CD14-positive monocyte (primary cell): ENCODE measurements around the gene SFTPB. TPM values are rescaled to one million over a fixed set of nuclear protein-coding genes. Genes with fewer than 3 reads are reported as not detected.

Experiments
- DNase-seq, 3 donors: peaks; one replicate each; pipeline ENCODE4 v3.0.0-alpha.2; 2011 to 2022
- H2AFZ ChIP-seq: 2 replicates; pipeline ENCODE4 v1.6.0; 2012; ENCODE audit warnings: mild to moderate bottlenecking, low read depth, low read length, inconsistent platforms; ENCODE audit not compliant: insufficient read depth, poor library complexity, severe bottlenecking
- H3K27ac ChIP-seq, 2 donors: 1 replicate in 1 of 2; 2 replicates in 1 of 2; pipeline ENCODE4 v1.5.1; 2012 to 2013; ENCODE audit warnings: low read length in 2 of 2, control low read depth in 1 of 2, inconsistent platforms in 1 of 2, low read depth in 1 of 2, mild to moderate bottlenecking in 1 of 2
- H3K27me3 ChIP-seq, 2 donors: one replicate each; pipeline versions ENCODE4 v1.6.0 to v1.6.1; 2011 to 2013; ENCODE audit warnings: low read length in 2 of 2; ENCODE audit not compliant: control insufficient read depth in 2 of 2, insufficient read depth in 2 of 2
- H3K36me3 ChIP-seq, 2 donors: replicated peaks in 1 of 2; 1 replicate in 1 of 2; 2 replicates in 1 of 2; pipeline versions ENCODE4 v1.5.1 to v1.6.1; 2012 to 2013; ENCODE audit warnings: low read length in 2 of 2, control low read depth in 1 of 2, inconsistent platforms in 1 of 2, mild to moderate bottlenecking in 1 of 2; ENCODE audit not compliant: insufficient read depth in 2 of 2, control insufficient read depth in 1 of 2
- H3K4me1 ChIP-seq, 2 donors: 1 replicate in 1 of 2; 2 replicates in 1 of 2; pipeline versions ENCODE4 v1.5.1 to v1.6.1; 2012 to 2013; ENCODE audit warnings: low read length in 2 of 2, control low read depth in 1 of 2, inconsistent platforms in 1 of 2, mild to moderate bottlenecking in 1 of 2, moderate library complexity in 1 of 2; ENCODE audit not compliant: insufficient read depth in 2 of 2, control insufficient read depth in 1 of 2
- H3K4me2 ChIP-seq: replicated peaks from 2 replicates; pipeline ENCODE3; 2012; ENCODE audit warnings: low read length, moderate library complexity, mild to moderate bottlenecking; ENCODE audit not compliant: poor library complexity, severe bottlenecking; ENCODE audit errors: extremely low read depth
- H3K4me3 ChIP-seq, 3 experiments: fragments of 200-600 bp in 1 of 3; sonication (generic) in 1 of 3; replicated peaks in 1 of 3; 1 replicate in 2 of 3; 2 replicates in 1 of 3; pipeline ENCODE4 v1.5.1; 2011 to 2013; ENCODE audit warnings: low read length in 3 of 3, mild to moderate bottlenecking in 3 of 3, control low read depth in 2 of 3, low read depth in 2 of 3, inconsistent platforms in 1 of 3, moderate library complexity in 1 of 3
- H3K79me2 ChIP-seq: 2 replicates; pipeline ENCODE4 v1.6.0; 2012; ENCODE audit warnings: mild to moderate bottlenecking, control low read depth, inconsistent platforms, low read length, moderate library complexity; ENCODE audit not compliant: insufficient read depth
- H3K9ac ChIP-seq: 2 replicates; pipeline ENCODE4 v1.6.0; 2017; ENCODE audit warnings: low read length, mild to moderate bottlenecking; ENCODE audit not compliant: insufficient read depth, poor library complexity, severe bottlenecking
- H3K9me3 ChIP-seq, 2 donors: replicated peaks in 1 of 2; 1 replicate in 1 of 2; 2 replicates in 1 of 2; pipeline versions ENCODE4 v1.5.1 to v1.6.1; 2012 to 2013; ENCODE audit warnings: low read length in 2 of 2, control low read depth in 1 of 2; ENCODE audit not compliant: control insufficient read depth in 1 of 2, insufficient read depth in 1 of 2
- H4K20me1 ChIP-seq: 2 replicates; pipeline ENCODE4 v1.6.0; 2012; ENCODE audit warnings: mild to moderate bottlenecking, low read length, control low read depth, moderate library complexity; ENCODE audit not compliant: insufficient read depth
- H3K27ac Mint-ChIP-seq, 7 donors: one replicate each; pipeline ENCODE4 v1.8.0; 2020; ENCODE audit warnings: mild to moderate bottlenecking in 7 of 7, mixed read lengths in 7 of 7, moderate library complexity in 6 of 7, inconsistent platforms in 2 of 7
- H3K27me3 Mint-ChIP-seq, 3 donors: one replicate each; pipeline ENCODE4 v1.8.0; 2021 to 2022; ENCODE audit warnings: low read depth in 3 of 3, mild to moderate bottlenecking in 3 of 3, mixed read lengths in 3 of 3, moderate library complexity in 3 of 3, inconsistent platforms in 1 of 3
- H3K36me3 Mint-ChIP-seq, 2 donors: one replicate each; pipeline ENCODE4 v1.8.0; 2020; ENCODE audit warnings: mixed read lengths in 2 of 2, inconsistent platforms in 1 of 2, mild to moderate bottlenecking in 1 of 2
- H3K4me1 Mint-ChIP-seq: one replicate; pipeline ENCODE4 v1.8.0; 2020; ENCODE audit warnings: mild to moderate bottlenecking, mixed read lengths
- H3K4me3 Mint-ChIP-seq, 2 donors: one replicate each; pipeline ENCODE4 v1.8.0; 2020; ENCODE audit warnings: mild to moderate bottlenecking in 2 of 2, mixed read lengths in 2 of 2, moderate library complexity in 1 of 2
- H3K9me3 Mint-ChIP-seq, 7 donors: one replicate each; pipeline ENCODE4 v1.8.0; 2020 to 2022; ENCODE audit warnings: mixed read lengths in 7 of 7, mild to moderate bottlenecking in 6 of 7, moderate library complexity in 6 of 7, inconsistent platforms in 2 of 7
- WGBS: methylation state at CpG from one replicate; pipeline ENCODE4 v1.1.5; 2013; ENCODE audit warnings: missing lambda C conversion rate; ENCODE audit not compliant: insufficient coverage; 5-methylcytosine and 5-hydroxymethylcytosine counted together
- intact Hi-C, 2 donors: fragments of 100-400 bp; cut with micrococcal nuclease; formaldehyde crosslinking; loops; one replicate each; pipeline versions ENCODE4 v1.15.0 to v1.15.1; 2023
- polyA plus RNA-seq, 3 donors: library from polyadenylated mRNA; depleted of rRNA in 1 of 3; unstranded in 2 of 3; stranded (reverse) in 1 of 3; fragments of 300-500 nt in 2 of 3; fragments of >200 nt in 1 of 3; fragmentation: Illumina TruSeq in 2 of 3; gene quantifications; 1 replicate in 2 of 3; 2 replicates in 1 of 3; pipeline ENCODE4 v1.2.3, GENCODE V29; 2012 to 2021
- TF ChIP-seq, protein P1 (sequence below): fragments of 200-600 bp; IDR thresholded peaks from one replicate; pipeline ENCODE4 v1.8.0; 2022; ENCODE audit warnings: antibody characterized with exemption, mild to moderate bottlenecking

Gene SFTPB
- polyA plus RNA-seq, 3 donors, result 0.18 to 0.47 TPM; not detected in 1

DNA sequence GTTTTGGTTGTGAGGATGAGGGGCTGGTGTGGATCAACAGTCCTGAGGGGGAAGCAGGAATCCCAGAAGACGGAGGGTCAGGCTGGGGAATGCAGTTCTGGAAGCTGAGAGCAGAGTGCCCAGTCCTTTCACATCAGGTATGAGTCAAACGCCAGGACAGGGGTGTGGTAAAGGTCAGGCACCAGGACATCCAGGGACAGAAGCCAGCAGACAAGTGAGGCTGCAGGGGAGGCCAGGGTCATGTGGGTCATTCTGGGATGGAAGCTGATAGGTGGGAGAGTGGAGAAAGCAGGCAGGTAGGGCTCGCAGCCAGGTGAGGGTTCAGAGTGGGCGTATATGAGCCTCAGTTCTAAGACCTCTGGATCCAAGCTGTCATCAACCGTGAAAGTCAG is 13.4 kb upstream of the SFTPB start:
- H4K20me1 ChIP-seq, result no peaks in the 10 kb centered on the region
- no peaks in the 10 kb centered on the region for H3K79me2 ChIP-seq
- intact Hi-C loops, result loop anchor here in 1 of 2 donors (5.0 kb wide), 1 partner anchor 41 kb away; no protein-coding TSS in a partner anchor
- Mint-ChIP-seq H3K27ac (peak overlapping the region in 2 of 7 donors; percentile 15 to 20), H3K36me3 (peaks cover 6 to 8% of the 10 kb centered on the region in 2 donors), H3K4me3 (no peak overlapping the region), H3K9me3 (peaks cover 0 to 2% (median 0%) of the 10 kb centered on the region in 7 donors), H3K4me1 (peaks cover 51% of the 10 kb centered on the region), H3K27me3 (peaks cover 0 to 2% (median 0%) of the 10 kb centered on the region in 3 donors)
- WGBS, result 95% methylated on average over 5 of the region's 5 CpGs
- H3K9ac ChIP-seq, result no peak overlapping the region
- no peak for DNase-seq
- no peaks in the 10 kb centered on the region for H3K27me3 ChIP-seq
- no peak overlapping the region for H2AFZ ChIP-seq
- H3K4me3 ChIP-seq, result no peak overlapping the region
- TF ChIP-seq, protein P1, sequence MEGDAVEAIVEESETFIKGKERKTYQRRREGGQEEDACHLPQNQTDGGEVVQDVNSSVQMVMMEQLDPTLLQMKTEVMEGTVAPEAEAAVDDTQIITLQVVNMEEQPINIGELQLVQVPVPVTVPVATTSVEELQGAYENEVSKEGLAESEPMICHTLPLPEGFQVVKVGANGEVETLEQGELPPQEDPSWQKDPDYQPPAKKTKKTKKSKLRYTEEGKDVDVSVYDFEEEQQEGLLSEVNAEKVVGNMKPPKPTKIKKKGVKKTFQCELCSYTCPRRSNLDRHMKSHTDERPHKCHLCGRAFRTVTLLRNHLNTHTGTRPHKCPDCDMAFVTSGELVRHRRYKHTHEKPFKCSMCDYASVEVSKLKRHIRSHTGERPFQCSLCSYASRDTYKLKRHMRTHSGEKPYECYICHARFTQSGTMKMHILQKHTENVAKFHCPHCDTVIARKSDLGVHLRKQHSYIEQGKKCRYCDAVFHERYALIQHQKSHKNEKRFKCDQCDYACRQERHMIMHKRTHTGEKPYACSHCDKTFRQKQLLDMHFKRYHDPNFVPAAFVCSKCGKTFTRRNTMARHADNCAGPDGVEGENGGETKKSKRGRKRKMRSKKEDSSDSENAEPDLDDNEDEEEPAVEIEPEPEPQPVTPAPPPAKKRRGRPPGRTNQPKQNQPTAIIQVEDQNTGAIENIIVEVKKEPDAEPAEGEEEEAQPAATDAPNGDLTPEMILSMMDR, result no peak
- no peak overlapping the region for H3K4me2 ChIP-seq
- H3K36me3 ChIP-seq, result no peaks in the 10 kb centered on the region
- peak overlapping the region in 1 of 2 donors; percentile 10 for H3K27ac ChIP-seq
- H3K4me1 ChIP-seq, result peaks cover 45 to 53% of the 10 kb centered on the region in 2 donors
- H3K9me3 ChIP-seq, result no peaks in the 10 kb centered on the region

DNA sequence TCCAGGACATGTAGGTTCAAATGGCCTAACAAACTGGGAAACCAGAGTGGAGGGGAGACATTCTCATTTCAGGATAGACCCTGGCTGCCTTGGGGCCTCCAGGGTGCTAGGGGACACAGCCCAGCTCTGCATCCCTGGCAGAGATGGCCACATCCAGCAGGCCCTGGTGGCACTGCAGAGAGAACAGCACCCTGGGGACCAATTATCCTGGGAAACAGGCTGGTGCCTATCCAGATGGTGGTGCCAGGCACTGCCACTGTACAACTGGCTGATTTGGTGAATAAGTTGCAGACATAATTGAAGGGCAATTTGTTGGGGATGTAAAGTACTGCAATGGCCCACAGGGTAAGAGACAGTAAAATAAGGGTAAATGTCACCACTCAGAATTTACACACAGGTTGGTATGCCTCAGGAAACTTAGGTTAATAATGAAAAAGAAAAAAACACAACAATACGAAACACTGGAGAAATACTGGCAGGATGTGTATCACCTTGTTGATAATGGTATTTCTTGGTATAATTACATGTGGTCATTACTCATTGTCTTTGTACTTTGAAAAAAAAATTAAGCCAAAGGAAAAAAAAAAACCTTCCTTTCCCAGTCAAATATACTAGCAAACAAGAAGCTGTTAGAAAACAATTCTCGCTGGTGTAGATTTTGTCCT is 12.8 kb upstream of the SFTPB start:
- DNase-seq, result no peak
- H3K4me3 ChIP-seq, result no peak overlapping the region
- no peaks in the 10 kb centered on the region for H3K79me2 ChIP-seq
- Mint-ChIP-seq H3K27ac (peak overlapping the region in 4 of 7 donors; percentile 18 to 38 (median 28)), H3K4me3 (no peak overlapping the region), H3K9me3 (peaks cover 0 to 2% (median 0%) of the 10 kb centered on the region in 7 donors), H3K27me3 (peaks cover 0 to under 1% (median 0%) of the 10 kb centered on the region in 3 donors), H3K36me3 (peaks cover 6 to 8% of the 10 kb centered on the region in 2 donors), H3K4me1 (peaks cover 51% of the 10 kb centered on the region)
- H3K9me3 ChIP-seq, result no peaks in the 10 kb centered on the region
- TF ChIP-seq, protein P1, result no peak
- H3K27me3 ChIP-seq, result no peaks in the 10 kb centered on the region
- no peaks in the 10 kb centered on the region for H3K36me3 ChIP-seq
- H3K9ac ChIP-seq, result no peak overlapping the region
- H3K4me1 ChIP-seq, result peaks cover 45 to 53% of the 10 kb centered on the region in 2 donors
- no peak overlapping the region for H3K4me2 ChIP-seq
- H4K20me1 ChIP-seq, result no peaks in the 10 kb centered on the region
- intact Hi-C loops, result loop anchor here in 1 of 2 donors (5.0 kb wide), 1 partner anchor 41 kb away; no protein-coding TSS in a partner anchor
- H2AFZ ChIP-seq, result peak overlapping the region; percentile 31
- no CpG with 5 or more reads among the region's 2 CpGs for WGBS
- peak overlapping the region in 1 of 2 donors; percentile 10 for H3K27ac ChIP-seq
